Activated naive CD8-positive, alpha-beta T cell treated with anti-CD3 and anti-CD28 coated beads, Interleukin-2, amount 50 U/mL, for 24 hours (primary cell): ENCODE data around the gene TNFRSF17.
A peak's percentile ranks its signal among the peaks of the same experiment; 100 is the strongest.

Experiments
- ATAC-seq: fragments of 150-1000 bp; cut with Tn5 transposase; one replicate; pipeline ENCODE4 v1.10.0; 2021
- DNase-seq: peaks from one replicate; pipeline ENCODE4 v3.0.0; 2021
- H3K27ac Mint-ChIP-seq: one replicate; pipeline ENCODE4 v1.8.0; 2021; ENCODE audit warnings: mild to moderate bottlenecking, mixed read lengths
- H3K27me3 Mint-ChIP-seq: one replicate; pipeline ENCODE4 v1.8.0; 2021; ENCODE audit warnings: mixed read lengths
- H3K36me3 Mint-ChIP-seq: one replicate; pipeline ENCODE4 v1.8.0; 2021; ENCODE audit warnings: low read depth, mixed read lengths
- H3K4me1 Mint-ChIP-seq: one replicate; pipeline ENCODE4 v1.8.0; 2021; ENCODE audit warnings: mixed read lengths
- H3K4me3 Mint-ChIP-seq: one replicate; pipeline ENCODE4 v1.8.0; 2021; ENCODE audit warnings: mild to moderate bottlenecking, moderate library complexity, mixed read lengths
- H3K9me3 Mint-ChIP-seq: one replicate; pipeline ENCODE4 v1.8.0; 2021; ENCODE audit warnings: mixed read lengths

TNFRSF17 gene

GRCh38 chr16:12009922-12010321, 44.9 kb downstream of the TNFRSF17 start:
- H3K36me3 Mint-ChIP-seq = peaks cover 5% of the 10 kb centered on the region
- no peaks in the 10 kb centered on the region for H3K27me3 Mint-ChIP-seq
- H3K9me3 Mint-ChIP-seq = no peaks in the 10 kb centered on the region
- H3K4me3 Mint-ChIP-seq = no peak overlapping the region
- H3K4me1 Mint-ChIP-seq = peaks cover 28% of the 10 kb centered on the region
- ATAC-seq = no peak
- H3K27ac Mint-ChIP-seq = peak overlapping the region; percentile 37
- DNase-seq = no peak

GRCh38 chr16:12010388-12011251, 45.6 kb downstream of the TNFRSF17 start:
- Mint-ChIP-seq H3K27me3 (no peaks in the 10 kb centered on the region), H3K27ac (peak overlapping the region; percentile 39), H3K36me3 (no peaks in the 10 kb centered on the region), H3K4me1 (peaks cover 28% of the 10 kb centered on the region), H3K4me3 (no peak overlapping the region), H3K9me3 (no peaks in the 10 kb centered on the region)
- ATAC-seq (no peak), DNase-seq (no peak)

DNA sequence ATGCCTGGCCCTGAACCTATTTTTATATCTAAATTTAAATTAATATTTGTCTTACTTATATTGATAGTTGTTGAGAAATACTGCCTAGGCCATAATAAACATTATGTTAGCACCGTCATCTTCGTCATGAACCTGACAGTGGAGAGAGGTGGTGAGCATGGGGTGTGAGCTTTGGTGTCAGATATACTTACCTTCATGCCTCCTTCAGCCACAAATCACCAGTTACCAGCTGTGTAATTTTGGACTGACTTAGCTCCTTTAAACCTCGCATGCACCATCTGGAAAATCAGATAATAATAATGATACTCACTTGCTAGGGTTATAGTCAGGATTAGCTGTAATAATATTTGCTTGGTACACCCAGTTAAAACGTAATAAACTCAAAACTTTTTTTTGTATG, 46.6 kb downstream of the TNFRSF17 start:
- peaks cover 31% of the 10 kb centered on the region for H3K4me1 Mint-ChIP-seq
- H3K36me3 Mint-ChIP-seq = no peaks in the 10 kb centered on the region
- H3K4me3 Mint-ChIP-seq = no peak overlapping the region
- H3K9me3 Mint-ChIP-seq = no peaks in the 10 kb centered on the region
- DNase-seq (no peak), ATAC-seq (no peak)
- no peaks in the 10 kb centered on the region for H3K27me3 Mint-ChIP-seq
- H3K27ac Mint-ChIP-seq = no peak overlapping the region

- peaks cover 10% of the 10 kb centered on the region for H3K4me1 Mint-ChIP-seq
- H3K4me3 Mint-ChIP-seq = no peak overlapping the region
- H3K27ac Mint-ChIP-seq = no peak overlapping the region
- H3K9me3 Mint-ChIP-seq = no peaks in the 10 kb centered on the region
- ATAC-seq = no peak
- H3K27me3 Mint-ChIP-seq = no peaks in the 10 kb centered on the region
- H3K36me3 Mint-ChIP-seq = no peaks in the 10 kb centered on the region
- DNase-seq = no peak
Measured at GRCh38 chr16:12016291-12016947, 51.4 kb downstream of the TNFRSF17 start.

- ATAC-seq (no peak), DNase-seq (no peak)
- Mint-ChIP-seq H3K9me3 (no peaks in the 10 kb centered on the region), H3K36me3 (no peaks in the 10 kb centered on the region), H3K27ac (no peak overlapping the region), H3K27me3 (no peaks in the 10 kb centered on the region), H3K4me1 (peaks cover 5% of the 10 kb centered on the region), H3K4me3 (no peak overlapping the region)
Measured at GRCh38 chr16:12017558-12017957, 52.5 kb downstream of the TNFRSF17 start.
